IPS-18a (cell line): ENCODE data around the gene UXS1.

Source experiments
- H3K27ac ChIP-seq: one replicate; pipeline ENCODE4 v1.5.1; 2013; ENCODE audit warnings: low read length
- H3K27me3 ChIP-seq: one replicate; pipeline ENCODE4 v1.6.1; 2013; ENCODE audit warnings: mild to moderate bottlenecking, low read length; ENCODE audit not compliant: control insufficient read depth, insufficient read depth
- H3K36me3 ChIP-seq: one replicate; pipeline ENCODE4 v1.6.1; 2013; ENCODE audit warnings: low read depth, low read length; ENCODE audit not compliant: control insufficient read depth
- H3K4me1 ChIP-seq: one replicate; pipeline ENCODE4 v1.6.1; 2013; ENCODE audit warnings: low read depth, low read length; ENCODE audit not compliant: control insufficient read depth
- H3K4me3 ChIP-seq: one replicate; pipeline ENCODE4 v1.5.1; 2013; ENCODE audit warnings: low read length
- H3K9ac ChIP-seq: one replicate; pipeline ENCODE4 v1.6.1; 2013; ENCODE audit warnings: mild to moderate bottlenecking, low read length, moderate library complexity
- H3K9me3 ChIP-seq: one replicate; pipeline ENCODE4 v1.6.1; 2013; ENCODE audit warnings: low read depth, low read length; ENCODE audit not compliant: control insufficient read depth

UXS1 gene

GRCh38 chr2:106104332-106105062, 89.6 kb downstream of the UXS1 start:
- H3K27ac ChIP-seq, result no peak overlapping the region
- H3K4me1 ChIP-seq, result no peaks in the 10 kb centered on the region
- H3K9me3 ChIP-seq, result no peaks in the 10 kb centered on the region
- H3K36me3 ChIP-seq, result peaks cover 14% of the 10 kb centered on the region
- H3K4me3 ChIP-seq, result no peak overlapping the region
- no peaks in the 10 kb centered on the region for H3K27me3 ChIP-seq
- no peak overlapping the region for H3K9ac ChIP-seq

GRCh38 chr2:106099691-106100090, 94.4 kb downstream of the UXS1 start:
- H3K27ac ChIP-seq, result no peak overlapping the region
- no peak overlapping the region for H3K9ac ChIP-seq
- H3K4me1 ChIP-seq, result no peaks in the 10 kb centered on the region
- no peaks in the 10 kb centered on the region for H3K27me3 ChIP-seq
- no peak overlapping the region for H3K4me3 ChIP-seq
- H3K36me3 ChIP-seq, result peaks cover 20% of the 10 kb centered on the region
- no peaks in the 10 kb centered on the region for H3K9me3 ChIP-seq

DNA sequence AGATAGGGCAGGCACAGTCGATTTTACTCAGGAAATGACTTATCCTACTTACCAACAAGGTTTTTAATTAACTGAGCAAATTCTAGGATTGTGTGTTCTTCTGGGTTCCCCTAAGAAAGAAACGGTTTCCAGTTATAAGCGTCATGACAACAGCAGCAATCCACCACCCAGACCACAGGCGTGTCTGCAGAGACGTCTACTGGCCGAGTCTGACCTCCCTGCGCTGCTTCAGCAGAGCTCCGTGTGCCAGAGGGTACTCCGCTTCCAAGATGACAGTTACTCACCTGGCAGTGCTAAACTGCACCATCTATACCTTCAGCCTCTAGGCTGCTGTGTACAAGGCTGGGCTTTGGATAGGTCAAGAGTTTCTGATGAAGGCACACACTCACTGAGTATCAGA, 95.4 kb downstream of the UXS1 start:
- Histone ChIP-seq H3K27me3 (no peaks in the 10 kb centered on the region), H3K27ac (no peak overlapping the region), H3K36me3 (peaks cover 24% of the 10 kb centered on the region), H3K4me1 (no peaks in the 10 kb centered on the region), H3K9me3 (no peaks in the 10 kb centered on the region), H3K4me3 (no peak overlapping the region), H3K9ac (no peak overlapping the region)

- Histone ChIP-seq H3K36me3 (peaks cover 25% of the 10 kb centered on the region), H3K27ac (no peak overlapping the region), H3K27me3 (no peaks in the 10 kb centered on the region), H3K9me3 (no peaks in the 10 kb centered on the region), H3K4me1 (no peaks in the 10 kb centered on the region), H3K4me3 (no peak overlapping the region), H3K9ac (no peak overlapping the region)
These were observed 96.0 kb downstream of the UXS1 start for GRCh38 chr2:106098081-106098480.

- Histone ChIP-seq H3K9ac (no peak overlapping the region), H3K4me3 (no peak overlapping the region), H3K36me3 (peaks cover 27% of the 10 kb centered on the region), H3K27me3 (no peaks in the 10 kb centered on the region), H3K27ac (no peak overlapping the region), H3K9me3 (no peaks in the 10 kb centered on the region), H3K4me1 (no peaks in the 10 kb centered on the region)
These were observed 96.8 kb downstream of the UXS1 start for GRCh38 chr2:106097038-106098000.

DNA sequence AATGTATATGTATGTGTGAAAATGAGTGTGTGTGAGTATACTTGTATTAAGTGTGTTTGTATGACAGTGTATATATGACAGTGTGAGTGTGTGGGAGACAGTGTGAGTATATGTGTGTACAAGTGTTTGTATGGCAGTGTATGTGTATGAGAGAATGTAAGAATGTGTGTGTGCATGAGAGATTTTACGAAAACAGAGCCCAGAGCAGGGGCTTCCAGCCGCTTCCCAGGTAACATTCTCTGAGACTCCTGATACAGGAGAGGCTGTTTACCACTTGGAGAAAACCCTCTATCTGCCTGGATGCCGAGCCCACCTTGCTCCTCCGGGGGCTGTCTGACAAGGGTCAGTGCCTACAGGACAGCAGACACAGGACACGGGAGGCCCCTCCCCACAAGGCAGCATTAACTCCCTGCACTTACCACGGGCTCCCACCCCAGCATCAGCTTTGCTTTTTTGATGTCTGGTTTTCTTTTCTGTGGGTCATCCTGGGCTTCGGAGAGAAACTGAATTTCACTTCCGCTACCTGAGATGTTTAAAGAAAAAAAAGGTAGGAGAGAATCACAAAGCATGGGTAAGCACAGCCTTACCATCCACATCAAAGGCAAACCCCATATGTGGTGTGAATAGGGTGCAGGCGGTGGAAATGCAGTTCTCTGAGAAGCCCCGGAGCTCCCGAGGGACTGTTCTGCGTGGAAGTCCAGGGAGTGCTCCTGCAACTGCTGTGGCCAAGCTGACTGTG, 97.6 kb downstream of the UXS1 start:
- no peak overlapping the region for H3K4me3 ChIP-seq
- H3K27ac ChIP-seq, result no peak overlapping the region
- H3K27me3 ChIP-seq, result no peaks in the 10 kb centered on the region
- no peaks in the 10 kb centered on the region for H3K4me1 ChIP-seq
- no peaks in the 10 kb centered on the region for H3K9me3 ChIP-seq
- no peak overlapping the region for H3K9ac ChIP-seq
- peaks cover 27% of the 10 kb centered on the region for H3K36me3 ChIP-seq

- no peak overlapping the region for H3K9ac ChIP-seq
- H3K27ac ChIP-seq, result no peak overlapping the region
- no peak overlapping the region for H3K4me3 ChIP-seq
- no peaks in the 10 kb centered on the region for H3K4me1 ChIP-seq
- peaks cover 24% of the 10 kb centered on the region for H3K36me3 ChIP-seq
- no peaks in the 10 kb centered on the region for H3K27me3 ChIP-seq
- no peaks in the 10 kb centered on the region for H3K9me3 ChIP-seq
These were observed 98.4 kb downstream of the UXS1 start for GRCh38 chr2:106095478-106096298.

- no peaks in the 10 kb centered on the region for H3K27me3 ChIP-seq
- no peaks in the 10 kb centered on the region for H3K9me3 ChIP-seq
- peaks cover 16% of the 10 kb centered on the region for H3K36me3 ChIP-seq
- no peaks in the 10 kb centered on the region for H3K4me1 ChIP-seq
- no peak overlapping the region for H3K9ac ChIP-seq
- H3K4me3 ChIP-seq, result no peak overlapping the region
- H3K27ac ChIP-seq, result no peak overlapping the region
These were observed 99.8 kb downstream of the UXS1 start for GRCh38 chr2:106094131-106094841.

DNA sequence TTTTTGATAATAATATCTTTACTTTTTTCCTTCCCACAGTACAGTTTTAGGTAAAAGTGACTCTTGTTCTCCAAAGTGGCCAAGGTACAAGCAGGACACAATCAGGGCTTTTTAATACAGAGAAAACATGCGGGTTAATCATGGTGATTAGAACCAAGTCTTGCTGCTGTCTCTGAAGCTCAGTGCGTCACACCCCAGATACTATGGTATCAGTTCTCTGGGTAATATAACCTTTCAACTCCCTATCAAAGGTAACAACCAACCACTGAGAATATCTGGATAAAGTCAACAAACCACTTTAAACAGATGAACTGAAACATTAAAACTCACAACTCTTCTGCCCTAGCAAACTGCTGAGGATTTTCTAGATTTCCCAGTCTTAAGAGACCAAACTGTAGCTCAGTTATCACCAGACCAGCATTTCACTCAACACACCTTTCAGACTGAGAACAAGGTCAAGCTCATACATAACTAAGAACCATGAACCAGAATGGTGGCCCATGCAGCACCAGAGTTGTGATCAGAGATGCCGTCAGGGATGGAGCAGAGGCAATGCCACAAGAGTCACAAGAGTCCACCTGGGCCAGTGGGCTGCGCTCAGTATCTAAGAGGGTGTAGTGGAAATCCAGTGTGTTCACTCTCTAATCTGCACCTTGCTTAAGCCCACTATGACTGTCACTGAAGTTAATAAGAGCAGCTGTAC, 103.0 kb downstream of the UXS1 start:
- Histone ChIP-seq H3K9ac (no peak overlapping the region), H3K27me3 (no peaks in the 10 kb centered on the region), H3K9me3 (no peaks in the 10 kb centered on the region), H3K27ac (no peak overlapping the region), H3K4me3 (no peak overlapping the region), H3K4me1 (no peaks in the 10 kb centered on the region), H3K36me3 (peaks cover 8% of the 10 kb centered on the region)

GRCh38 chr2:106089611-106090010, 104.5 kb downstream of the UXS1 start:
- H3K9me3 ChIP-seq, result no peaks in the 10 kb centered on the region
- peaks cover 7% of the 10 kb centered on the region for H3K36me3 ChIP-seq
- no peak overlapping the region for H3K27ac ChIP-seq
- H3K9ac ChIP-seq, result no peak overlapping the region
- no peak overlapping the region for H3K4me3 ChIP-seq
- no peaks in the 10 kb centered on the region for H3K4me1 ChIP-seq
- H3K27me3 ChIP-seq, result no peaks in the 10 kb centered on the region
